HG02588 (cell line): ENCODE results near the gene SBNO1.
"Not testable (repeated sequence)": the region's sequence is repeated elsewhere in the genome, so short reads cannot be mapped to it uniquely, and the experiment has no call there.

Experiments used
- ATAC-seq: cut with Tn5 transposase; IDR thresholded peaks from one replicate; pipeline ENCODE4 v1.9.1; 2021; ENCODE audit warnings: mild to moderate bottlenecking, moderate library complexity; ENCODE audit not compliant: unreplicated experiment

SBNO1 gene

DNA sequence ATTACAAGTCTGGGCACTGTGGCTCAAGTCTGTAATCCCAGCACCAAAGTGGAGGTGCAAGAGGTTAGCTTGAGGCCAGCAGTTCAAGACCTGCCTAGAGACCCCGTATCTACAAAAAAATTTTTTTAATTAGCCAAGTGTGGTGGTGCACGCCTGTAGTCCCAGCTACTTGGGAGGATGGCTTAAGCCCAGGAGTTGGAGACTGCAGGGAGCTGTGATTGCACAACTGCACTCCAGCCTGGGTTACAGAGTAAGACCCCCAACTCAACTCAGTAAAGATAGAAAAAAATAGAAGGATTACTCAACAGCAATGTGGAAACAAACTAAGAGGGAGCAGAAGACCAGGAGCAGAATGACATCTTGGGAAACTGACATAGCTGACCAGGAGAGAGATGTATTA lies 13.3 kb downstream of the SBNO1 start:
- no peak for ATAC-seq

DNA sequence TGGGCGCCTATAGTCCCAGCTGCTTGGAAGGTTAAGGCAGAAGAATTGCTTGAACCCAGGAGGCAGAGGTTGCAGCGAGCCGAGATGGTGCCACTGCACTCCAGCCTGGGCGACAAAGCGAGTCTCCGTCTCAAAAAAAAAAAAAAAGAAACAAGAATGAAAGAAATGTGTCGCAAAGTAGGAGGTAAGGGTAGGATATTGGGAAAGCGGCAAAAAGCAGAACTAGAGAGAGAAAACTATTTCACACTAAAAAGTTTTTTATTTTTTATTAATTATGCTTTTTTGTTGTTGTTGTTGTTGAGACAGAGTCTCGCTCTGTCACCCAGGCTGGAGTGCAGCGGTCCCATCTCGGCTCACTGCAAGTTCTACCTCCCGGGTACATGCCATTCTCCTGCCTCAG lies 17.7 kb downstream of the SBNO1 start:
- no peak for ATAC-seq

DNA sequence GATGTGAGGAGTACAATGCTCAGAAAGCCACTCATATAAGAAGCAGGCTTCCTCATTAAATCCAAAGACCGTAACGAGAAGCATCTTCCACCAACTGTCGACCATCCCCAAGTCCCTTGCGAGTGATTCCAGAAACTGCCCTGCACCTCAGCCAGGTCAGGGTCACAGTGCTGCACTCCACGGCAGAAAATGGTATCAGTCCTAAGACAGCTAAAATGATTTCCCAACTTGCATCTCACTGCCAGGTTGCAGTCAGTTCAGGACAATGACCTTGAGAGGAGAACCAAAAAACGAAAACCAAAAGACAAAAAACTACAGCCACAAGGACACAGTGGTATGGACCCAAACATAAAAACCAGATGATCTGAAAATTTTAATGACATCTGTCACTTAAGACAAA lies 20.6 kb downstream of the SBNO1 start:
- ATAC-seq = no peak

DNA sequence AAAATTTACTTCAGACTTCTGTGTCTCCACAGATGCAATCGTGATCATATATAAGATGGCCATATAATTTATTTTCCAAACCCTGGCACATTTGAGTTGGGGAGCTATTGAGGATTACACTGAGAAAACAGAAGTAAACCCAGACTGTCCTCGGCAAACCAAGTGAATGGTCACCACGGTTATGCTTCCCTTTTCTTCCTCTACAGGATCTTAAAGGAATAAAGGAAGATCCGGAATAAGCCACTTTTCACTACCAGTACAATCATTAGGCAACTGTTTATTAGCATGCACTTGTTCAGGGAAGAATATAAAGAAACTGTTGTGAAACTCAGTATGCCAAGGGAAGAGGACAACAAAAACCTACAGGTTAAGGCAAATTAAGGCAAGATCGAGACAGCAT lies 27.6 kb downstream of the SBNO1 start:
- ATAC-seq = no peak

DNA sequence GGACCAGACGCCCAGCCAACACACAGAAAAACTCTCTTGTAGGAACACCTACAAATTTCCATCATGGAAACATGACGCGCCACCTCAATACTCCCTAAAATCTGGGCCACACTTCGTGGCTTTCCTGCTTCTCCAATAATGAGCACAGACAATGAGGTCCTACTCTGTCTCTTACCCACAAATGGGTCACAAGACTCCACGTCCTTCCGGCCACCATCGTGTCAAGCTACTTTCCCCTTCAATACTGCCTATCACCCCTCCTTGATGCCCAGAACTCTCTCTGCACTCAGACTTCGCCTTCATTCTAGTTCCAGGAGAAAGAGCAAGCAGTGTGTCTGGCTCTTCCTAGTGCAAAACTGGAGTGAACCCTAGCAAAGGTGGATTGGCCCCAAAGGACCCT lies 28.1 kb downstream of the SBNO1 start:
- no peak for ATAC-seq

DNA sequence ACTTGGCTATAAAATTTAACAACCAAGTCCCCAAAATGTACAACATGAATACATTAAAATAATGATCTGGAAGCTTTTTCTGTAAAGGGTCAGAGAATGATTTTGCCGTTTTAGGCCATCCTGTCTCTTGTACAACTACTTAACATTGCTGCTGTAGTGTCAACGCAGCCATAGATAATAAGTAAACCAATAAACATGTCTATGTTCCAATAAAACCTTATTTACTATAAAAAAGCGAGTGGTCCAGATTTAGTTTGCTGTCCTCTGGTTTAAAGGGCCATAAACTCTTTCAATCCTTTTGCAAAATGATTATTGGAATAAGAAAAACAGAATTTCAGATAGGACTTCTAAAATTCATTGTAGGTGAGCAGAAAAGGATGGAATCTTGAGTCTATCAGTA lies 29.2 kb downstream of the SBNO1 start:
- ATAC-seq = no peak

DNA sequence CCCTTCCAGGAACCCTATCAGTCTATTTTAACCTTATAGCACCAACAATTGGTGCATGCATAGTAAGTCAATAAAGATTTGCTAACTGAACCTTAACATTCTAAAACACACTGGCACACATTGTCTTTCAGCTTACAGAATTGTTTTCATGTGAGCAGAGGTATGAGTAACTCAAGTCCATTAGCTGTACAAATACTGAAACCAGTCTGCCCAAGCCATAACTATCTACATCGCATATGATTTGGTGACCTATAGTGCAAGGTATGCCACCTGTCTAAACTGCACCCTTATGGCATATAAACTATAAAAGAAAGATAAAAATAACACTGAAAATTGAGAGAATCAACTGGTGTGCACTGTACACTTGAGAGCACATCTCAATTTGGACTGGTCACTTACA lies 34.8 kb downstream of the SBNO1 start:
- no peak for ATAC-seq

DNA sequence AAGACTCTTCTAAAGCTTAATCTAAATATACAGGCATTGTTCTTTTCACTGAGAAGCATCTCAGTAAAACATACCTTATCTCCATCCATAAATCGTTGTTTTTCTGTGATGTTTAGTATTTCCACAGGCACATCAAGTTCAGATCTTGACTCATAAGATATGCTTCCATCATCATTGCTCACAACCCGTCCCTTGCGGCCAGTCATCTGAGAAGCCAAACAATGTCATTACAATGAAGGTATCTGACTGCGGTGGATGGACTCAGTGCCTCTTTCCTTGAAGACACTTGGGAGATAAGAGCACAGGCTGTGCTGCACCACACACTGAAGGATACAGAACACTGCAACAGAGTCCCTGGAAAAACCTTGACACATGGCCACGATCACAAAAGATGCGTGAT lies 44.8 kb downstream of the SBNO1 start:
- ATAC-seq = no peak

DNA sequence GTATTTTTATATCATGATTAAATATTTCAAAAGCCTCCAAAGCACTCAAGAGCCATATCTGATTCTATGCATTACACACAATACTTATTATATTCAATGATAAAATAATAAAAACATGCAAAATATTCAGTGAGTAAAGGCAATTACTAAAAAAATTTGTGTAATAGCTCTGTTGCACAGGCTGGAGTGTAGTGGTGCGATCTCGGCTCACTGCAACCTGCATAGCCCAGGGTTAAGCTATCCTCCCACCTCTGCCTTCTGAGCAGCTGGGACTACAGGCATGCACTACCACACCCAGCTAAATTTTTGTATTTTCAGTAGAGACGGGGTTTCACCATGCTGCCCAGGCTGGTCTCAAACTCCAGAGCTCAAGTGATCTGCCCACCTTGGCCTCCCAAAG lies 45.4 kb downstream of the SBNO1 start:
- ATAC-seq = no peak

DNA sequence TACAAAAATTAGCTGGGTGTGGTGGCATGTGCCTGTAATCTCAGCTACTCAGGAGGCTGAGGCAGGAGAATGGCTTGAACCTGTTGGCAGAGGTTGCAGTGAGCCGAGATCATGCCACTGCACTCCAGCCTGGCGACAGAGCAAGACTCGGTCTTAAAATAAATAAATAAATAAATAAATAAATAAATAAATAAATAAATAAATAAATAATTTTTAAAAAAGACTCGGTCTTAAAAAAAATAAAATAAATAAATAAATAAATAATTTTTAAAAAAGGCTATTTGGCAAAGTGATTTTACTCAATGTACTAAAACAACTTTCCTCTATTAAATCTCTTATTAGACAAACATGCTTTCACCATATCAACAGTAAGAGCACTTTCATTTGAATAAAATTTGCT lies 51.6 kb downstream of the SBNO1 start:
- not testable (repeated sequence) for ATAC-seq

DNA sequence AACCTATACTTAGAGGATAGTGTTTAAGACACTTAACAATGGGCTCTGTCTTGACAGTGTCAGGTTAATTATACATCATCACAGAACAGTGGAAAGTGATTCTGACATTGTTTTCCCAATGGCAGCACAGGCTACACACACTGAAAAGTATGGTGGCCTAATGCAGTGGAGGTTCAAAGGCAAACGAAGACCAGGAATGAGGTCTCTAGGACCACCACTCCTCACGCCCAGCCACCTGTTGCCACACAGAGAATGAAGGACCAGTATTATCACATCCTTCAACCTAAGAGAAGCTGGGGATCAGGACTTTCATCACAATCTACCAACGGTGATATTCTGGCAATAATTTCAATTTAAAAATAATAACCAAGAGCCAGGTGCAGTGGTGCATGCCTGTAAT lies 58.4 kb downstream of the SBNO1 start:
- no peak for ATAC-seq

DNA sequence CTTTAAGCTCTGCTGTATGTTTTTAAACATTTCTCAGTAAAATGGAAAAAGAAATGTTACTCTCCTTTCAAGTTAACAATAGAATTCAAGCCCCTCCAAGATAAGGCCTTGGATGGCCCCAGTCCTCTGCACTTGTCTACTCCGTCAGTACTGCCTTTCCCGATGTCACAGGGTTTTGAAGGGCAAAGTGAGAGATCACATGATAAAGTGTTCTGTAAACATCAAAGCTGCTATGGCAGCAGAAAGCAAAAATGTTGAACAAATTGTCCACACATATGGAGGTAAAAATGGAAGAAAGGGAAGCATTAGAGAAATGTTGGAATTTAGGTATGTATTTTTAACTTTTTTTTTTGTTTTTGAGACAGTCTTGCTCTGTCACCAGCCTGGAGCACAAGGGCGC lies 59.5 kb downstream of the SBNO1 start:
- ATAC-seq = no peak

DNA sequence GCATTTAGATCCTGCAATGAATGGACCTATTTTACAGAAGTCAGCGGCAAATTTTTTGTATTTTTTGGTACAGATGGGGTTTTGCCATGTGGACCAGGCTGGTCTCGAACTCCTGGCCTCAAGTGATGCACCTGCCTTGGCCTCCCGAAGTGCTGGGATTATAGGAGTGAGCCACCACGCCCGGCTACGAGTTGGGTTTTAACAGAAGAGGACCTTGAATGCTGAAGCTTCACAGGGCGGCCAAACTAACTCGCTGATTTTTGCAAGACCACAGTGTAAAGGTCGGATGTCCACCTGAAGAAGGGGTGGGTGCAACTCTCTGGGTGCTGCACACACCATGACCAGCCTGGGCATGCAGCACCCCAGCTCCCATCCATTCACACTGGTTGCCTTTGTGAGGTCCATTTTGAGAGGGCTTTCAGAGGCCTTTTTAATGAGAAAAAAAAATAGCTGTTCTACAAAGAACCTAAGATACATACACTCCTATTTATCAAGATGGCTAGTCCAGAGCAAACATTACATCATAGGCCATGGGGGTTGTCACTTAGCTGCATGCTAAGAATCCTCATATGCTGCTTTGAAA lies 71.4 kb downstream of the SBNO1 start:
- no peak for ATAC-seq

DNA sequence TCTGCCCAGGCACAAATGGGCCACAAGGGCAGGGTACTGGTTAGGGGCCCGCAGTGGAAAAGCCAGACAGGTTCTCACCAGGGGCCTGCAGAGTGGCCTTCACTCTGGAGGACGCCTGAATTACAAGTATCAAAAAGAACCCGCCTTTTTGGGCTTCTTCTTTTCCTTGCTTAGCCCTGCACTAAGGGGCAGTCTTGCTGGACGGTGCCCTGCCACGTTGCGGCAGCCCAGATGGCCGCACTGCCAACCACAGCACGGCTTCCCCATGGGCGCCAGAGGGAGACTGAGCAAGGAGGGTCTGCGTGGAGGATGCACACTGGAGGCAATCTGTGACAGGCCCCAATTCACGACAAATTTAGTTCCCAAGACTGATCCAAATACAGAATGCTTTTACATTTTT lies 74.7 kb downstream of the SBNO1 start:
- ATAC-seq = no peak

DNA sequence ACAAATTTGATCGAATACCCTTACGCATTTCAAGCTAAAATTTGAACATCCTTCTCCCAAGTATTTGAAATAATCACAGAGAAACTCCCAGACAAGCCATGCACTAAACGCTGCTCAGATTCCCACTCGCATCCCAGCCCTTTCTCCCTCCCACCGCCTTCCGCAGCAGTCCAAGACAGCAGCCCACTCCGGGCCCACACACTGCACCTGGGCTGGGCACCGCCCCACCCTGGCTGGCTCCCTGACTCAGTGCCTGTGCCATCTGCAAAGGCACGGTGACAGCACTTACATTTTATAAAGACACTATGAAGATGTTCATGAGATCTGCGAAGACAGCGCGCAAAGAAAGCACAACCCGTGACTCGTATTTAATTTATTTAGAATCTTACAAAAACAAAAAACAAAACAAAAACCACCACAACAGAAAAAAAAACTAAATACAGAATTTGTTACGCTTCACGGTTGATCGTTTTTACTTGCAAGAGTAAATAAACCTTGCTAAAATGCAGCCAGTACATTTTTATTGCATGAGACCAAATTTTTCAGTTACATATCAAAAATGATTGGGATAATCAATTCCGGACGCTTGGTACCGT lies 75.8 kb downstream of the SBNO1 start:
- no peak for ATAC-seq

DNA sequence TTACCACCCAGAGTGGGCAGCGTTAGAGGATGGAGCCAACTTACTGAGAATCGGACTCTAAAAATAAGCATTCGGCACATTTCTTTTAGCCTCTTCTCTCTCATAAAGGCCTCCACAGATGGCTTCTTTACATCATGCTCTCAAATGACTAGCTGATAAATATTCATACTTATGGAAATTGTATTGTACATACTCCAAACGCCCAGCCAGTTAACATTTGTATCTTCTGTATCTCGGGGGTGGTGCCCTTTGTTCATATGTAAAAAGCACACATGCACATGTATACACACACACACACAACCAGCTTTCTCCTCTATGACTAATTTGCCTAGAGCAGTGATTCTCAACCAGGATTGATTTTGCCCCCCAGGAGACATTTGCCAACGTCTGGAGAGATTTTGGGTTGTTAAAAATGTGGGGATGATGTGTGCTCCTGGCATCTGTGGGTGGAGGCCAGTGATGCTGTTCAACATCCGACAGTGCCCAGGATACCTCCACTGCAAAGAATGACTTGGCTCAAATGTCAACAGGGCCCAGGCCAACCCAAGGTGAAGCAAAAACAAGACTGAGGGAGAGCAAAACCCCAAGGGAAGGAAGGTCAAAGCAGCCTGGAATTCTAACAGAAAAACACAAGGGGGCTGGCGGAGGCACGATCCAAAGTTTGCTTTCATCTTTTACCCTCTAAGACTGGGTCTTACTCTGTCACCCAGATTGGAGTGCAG lies 77.8 kb downstream of the SBNO1 start:
- ATAC-seq = no peak

DNA sequence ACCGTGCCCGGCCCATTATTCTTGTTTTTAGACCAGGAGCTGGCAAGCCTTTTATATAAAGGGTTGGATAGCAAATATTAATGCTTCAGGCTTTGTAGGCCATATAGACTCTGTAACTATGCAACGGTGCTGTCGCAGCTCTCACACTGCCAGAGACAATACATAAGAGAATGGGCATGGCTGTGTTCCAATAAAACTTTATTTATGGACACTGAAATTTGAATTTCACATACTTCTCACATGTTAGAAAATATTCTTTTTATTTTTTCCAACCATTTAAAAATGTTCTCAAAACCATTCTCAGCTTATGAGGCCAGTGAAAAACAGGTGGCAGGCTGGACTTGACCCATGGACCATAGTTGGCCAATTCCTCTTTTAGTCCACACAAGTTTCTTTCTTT lies 80.0 kb downstream of the SBNO1 start:
- no peak for ATAC-seq

DNA sequence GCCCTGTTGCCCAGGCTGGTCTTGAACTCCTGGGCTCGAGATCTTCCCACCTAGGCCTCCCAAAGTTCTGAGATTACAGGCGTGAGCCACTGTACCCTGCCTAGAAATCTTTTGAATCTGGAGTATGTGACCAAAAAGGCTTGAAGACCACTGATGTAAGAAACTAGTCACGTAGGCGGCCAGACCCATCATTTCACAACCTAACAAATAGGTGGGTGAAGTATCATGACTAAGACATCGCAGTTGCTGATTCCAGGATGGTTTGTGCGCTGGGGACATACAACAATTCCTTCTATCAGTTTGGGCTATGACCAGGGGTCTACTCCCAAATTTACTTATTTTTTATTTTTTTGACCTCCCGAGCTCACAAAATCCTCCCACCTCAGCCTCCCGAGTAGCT lies 81.2 kb downstream of the SBNO1 start:
- ATAC-seq = no peak

DNA sequence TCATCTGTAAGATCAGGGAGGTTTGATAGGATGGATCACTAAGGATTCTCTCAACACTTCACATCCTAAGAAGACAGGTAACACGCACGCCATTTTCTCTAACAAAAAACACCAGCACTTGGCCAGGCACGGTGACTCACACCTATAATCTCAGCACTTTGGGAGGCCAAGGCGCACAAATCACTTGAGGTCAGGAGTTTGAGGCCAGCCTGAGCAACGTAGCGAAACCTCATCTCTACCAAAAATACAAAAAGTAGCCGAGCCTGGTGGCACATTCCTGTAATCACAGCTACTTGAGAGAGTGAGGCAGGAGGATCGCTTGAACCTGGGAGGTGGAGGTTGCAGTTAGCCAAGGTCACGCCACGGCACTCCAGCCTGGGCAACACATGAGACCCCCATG lies 82.5 kb downstream of the SBNO1 start:
- no peak for ATAC-seq

DNA sequence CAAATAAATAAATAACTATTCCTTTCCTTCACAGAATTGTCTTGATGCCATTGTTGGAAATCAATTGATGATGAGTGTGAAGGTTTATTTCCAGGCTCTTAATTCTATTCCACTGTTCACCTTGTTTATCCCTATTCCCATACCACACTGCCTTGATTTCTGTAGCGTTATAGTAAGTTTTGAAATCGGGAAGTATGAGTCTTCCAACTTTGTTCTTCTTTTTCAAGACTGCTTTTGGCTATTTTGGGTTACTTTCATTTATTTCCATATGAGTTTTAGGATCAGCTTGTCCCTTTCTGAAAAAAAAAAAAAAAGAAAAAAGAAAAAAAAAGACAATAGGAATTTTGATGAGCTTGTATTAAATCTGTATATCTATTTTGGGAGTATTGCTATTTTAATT lies 83.7 kb downstream of the SBNO1 start:
- no peak for ATAC-seq

DNA sequence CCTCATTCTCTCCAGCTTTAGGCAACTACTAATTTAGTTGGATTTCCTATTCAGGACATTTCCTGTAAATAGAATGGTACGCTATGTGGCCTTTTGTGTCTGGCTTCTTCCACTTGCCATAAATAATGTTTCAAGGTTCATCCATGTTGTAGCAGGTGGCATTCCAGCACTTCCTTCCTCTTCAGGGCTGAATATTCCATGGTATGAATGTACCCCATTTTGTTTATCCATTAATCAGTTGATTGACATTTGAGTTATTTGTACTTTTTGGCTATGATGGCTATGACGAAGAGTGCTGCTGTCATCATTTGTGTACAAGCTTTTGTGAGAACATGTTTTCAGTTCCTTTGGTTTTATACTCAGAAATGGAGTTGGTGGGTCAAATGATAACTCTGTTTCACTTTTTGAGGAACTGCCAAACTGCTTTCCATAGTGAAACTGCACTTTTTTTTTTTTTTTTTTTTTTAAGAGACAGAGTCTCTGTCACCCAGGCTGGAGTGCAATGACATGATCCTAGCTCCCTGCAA lies 86.5 kb downstream of the SBNO1 start:
- ATAC-seq = peak; percentile 59

DNA sequence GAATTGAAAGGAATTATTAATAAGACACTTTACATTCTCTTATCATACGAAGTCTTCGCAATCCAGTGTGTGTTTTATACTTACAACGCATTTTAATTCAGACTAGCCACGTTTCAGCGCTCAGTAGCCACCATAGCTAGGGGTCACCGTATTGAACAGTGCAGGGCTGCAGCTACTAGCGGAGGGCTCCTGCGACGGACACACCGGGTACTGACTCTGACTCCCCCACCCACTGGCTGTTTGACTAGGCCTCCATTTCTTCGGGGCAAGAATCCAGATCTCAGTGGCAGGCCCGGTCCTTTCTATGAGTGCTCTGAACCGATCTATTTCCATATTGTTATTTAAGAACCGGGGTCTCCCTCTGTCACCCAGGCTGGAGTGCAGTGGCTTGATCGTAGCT lies 91.5 kb downstream of the SBNO1 start:
- no peak for ATAC-seq
